NOMO-1 (cell line): ENCODE measurements around the gene ZEB2.

Experiments used
- DNase-seq, 2 experiments: peaks; one replicate each; lab custom pipeline; 2025; ENCODE audit not compliant: unreplicated experiment in 2 of 2; lab: John Stamatoyannopoulos, UW

Gene ZEB2

GRCh38 chr2:144496977-144497598 lies 22.8 kb downstream of the ZEB2 start:
- DNase-seq = no peak

GRCh38 chr2:144496092-144496976 lies 23.6 kb downstream of the ZEB2 start:
- no peak for DNase-seq

GRCh38 chr2:144495227-144496091 lies 24.5 kb downstream of the ZEB2 start:
- DNase-seq = no peak

- peak; percentile 77 to 91 for DNase-seq
Observed at GRCh38 chr2:144493027-144493809, 26.7 kb downstream of the ZEB2 start.

GRCh38 chr2:144490857-144491256 lies 29.1 kb downstream of the ZEB2 start:
- DNase-seq = no peak

- no peak for DNase-seq
Observed at GRCh38 chr2:144490017-144490416, 29.9 kb downstream of the ZEB2 start.

GRCh38 chr2:144489315-144489916 lies 30.5 kb downstream of the ZEB2 start:
- no peak for DNase-seq

GRCh38 chr2:144484201-144484948 lies 35.5 kb downstream of the ZEB2 start:
- no peak for DNase-seq

- no peak for DNase-seq
Observed at GRCh38 chr2:144481666-144482065, 38.3 kb downstream of the ZEB2 start.

GRCh38 chr2:144481109-144481508 lies 38.8 kb downstream of the ZEB2 start:
- DNase-seq = no peak

GRCh38 chr2:144480285-144480684 lies 39.6 kb downstream of the ZEB2 start:
- no peak for DNase-seq

- no peak for DNase-seq
Observed at GRCh38 chr2:144479659-144480058, 40.3 kb downstream of the ZEB2 start.

GRCh38 chr2:144479138-144479537 lies 40.8 kb downstream of the ZEB2 start:
- DNase-seq = no peak

GRCh38 chr2:144477957-144478311 lies 42.0 kb downstream of the ZEB2 start:
- no peak for DNase-seq

GRCh38 chr2:144477281-144477956 lies 42.5 kb downstream of the ZEB2 start:
- DNase-seq = no peak

GRCh38 chr2:144476682-144477081 lies 43.2 kb downstream of the ZEB2 start:
- DNase-seq = no peak

- no peak for DNase-seq
Observed at GRCh38 chr2:144475569-144476275, 44.2 kb downstream of the ZEB2 start.

- no peak for DNase-seq
Observed at GRCh38 chr2:144475044-144475443, 44.9 kb downstream of the ZEB2 start.
